ENCODE results near the gene SDR42E1. TPM values are rescaled to one million over a fixed set of nuclear protein-coding genes. Genes with fewer than 3 reads are reported as not detected.

SDR42E1 gene
- total and polyA plus RNA-seq, 2 donors (not counting 3 experiments of a cell fraction or from before 2014, with no cell fraction given): 0.08 TPM; not detected in 1

DNA sequence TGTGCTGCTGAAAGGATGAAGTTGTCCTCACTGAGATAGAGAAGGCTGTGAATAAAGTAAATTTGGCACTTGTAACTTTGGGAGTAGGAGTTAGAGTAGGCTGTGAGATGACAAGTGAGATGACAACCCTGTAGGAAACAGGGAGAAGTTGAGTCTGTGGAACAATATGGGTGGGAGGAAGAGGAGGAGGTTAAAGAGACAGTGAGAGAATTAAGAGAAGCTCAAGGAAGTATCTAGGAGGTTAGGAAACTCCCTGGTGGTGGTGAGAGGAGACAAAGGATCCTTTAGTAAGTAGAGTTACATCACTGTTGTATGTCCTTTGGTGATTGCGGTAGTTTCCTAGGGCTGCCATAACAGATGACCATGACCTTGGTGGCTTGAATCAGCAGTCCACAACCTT, 13.0 kb upstream of the SDR42E1 start:
- no peaks in the 10 kb centered on the region for H3K9me3 ChIP-seq (replicated peaks; ENCODE audit: control insufficient read depth, insufficient read depth, low read length)
- peaks cover 5 to 21% of the 10 kb centered on the region in 2 experiments for H3K27me3 ChIP-seq (ENCODE audit: control insufficient read depth in 2 of 2, insufficient read depth in 2 of 2, low read length in 2 of 2)
- ChIA-PET CTCF (interaction anchor here (1.1 to 1.5 kb wide), 3 partner anchors 9 to 206 kb away, joined by 3 to 4 read pairs (median 4); no protein-coding TSS in a partner anchor), POLR2A (no interaction called here)
- no peaks in the 10 kb centered on the region for H3K36me3 ChIP-seq (ENCODE audit: control insufficient read depth in 2 of 2, extremely low read depth in 1 of 2, insufficient read depth in 2 of 2, low read length in 2 of 2)
- H3K4me3 ChIP-seq (replicated peaks in 1 of 3; ENCODE audit: insufficient read depth in 1 of 3, low read depth in 1 of 3, low read length in 3 of 3): no peak overlapping the region
- no peaks in the 10 kb centered on the region for H4K20me1 ChIP-seq (replicated peaks; ENCODE audit: control insufficient read depth, extremely low read depth, insufficient read depth, low read length)
- no peak for FAIRE-seq
- H3K9ac ChIP-seq (replicated peaks; ENCODE audit: extremely low read depth, insufficient read depth, low read length): no peak overlapping the region
- BruUV-seq (replicated peaks): no TSS peak
- no peaks in the 10 kb centered on the region for H3K4me1 ChIP-seq (ENCODE audit: control insufficient read depth, extremely low read depth, insufficient read depth, low read length)
- no peak for DNase-seq (ENCODE audit: low read depth, low spot score)
- no peak overlapping the region for H3K27ac ChIP-seq (ENCODE audit: insufficient read depth, low read depth, low read length)
- H2AFZ ChIP-seq (ENCODE audit: low read depth, low read length): no peak overlapping the region
- H3K79me2 ChIP-seq (ENCODE audit: control insufficient read depth, insufficient read depth, low read length): no peaks in the 10 kb centered on the region
- dilution Hi-C loops (cut with MboI; ENCODE audit: extremely low pct_ligation_motif_present, low sequenced_read_pairs) (no loop called here), intact Hi-C loops (cut with micrococcal nuclease) (no loop called here)
- H3K9me1 ChIP-seq (replicated peaks; ENCODE audit: control insufficient read depth, extremely low read depth, insufficient read depth, low read length): no peaks in the 10 kb centered on the region
- H3K4me2 ChIP-seq (ENCODE audit: insufficient read depth, low read length): no peak overlapping the region
- TF ChIP-seq POLR2A (IDR thresholded peaks at IDR 0.05; ENCODE audit: low read depth, low read length): no peak
- no peak for TF ChIP-seq EZH2 (IDR thresholded peaks at IDR 0.05; ENCODE audit: borderline replicate concordance, low read depth, low read length, severe bottlenecking)
- TF ChIP-seq, protein P1, sequence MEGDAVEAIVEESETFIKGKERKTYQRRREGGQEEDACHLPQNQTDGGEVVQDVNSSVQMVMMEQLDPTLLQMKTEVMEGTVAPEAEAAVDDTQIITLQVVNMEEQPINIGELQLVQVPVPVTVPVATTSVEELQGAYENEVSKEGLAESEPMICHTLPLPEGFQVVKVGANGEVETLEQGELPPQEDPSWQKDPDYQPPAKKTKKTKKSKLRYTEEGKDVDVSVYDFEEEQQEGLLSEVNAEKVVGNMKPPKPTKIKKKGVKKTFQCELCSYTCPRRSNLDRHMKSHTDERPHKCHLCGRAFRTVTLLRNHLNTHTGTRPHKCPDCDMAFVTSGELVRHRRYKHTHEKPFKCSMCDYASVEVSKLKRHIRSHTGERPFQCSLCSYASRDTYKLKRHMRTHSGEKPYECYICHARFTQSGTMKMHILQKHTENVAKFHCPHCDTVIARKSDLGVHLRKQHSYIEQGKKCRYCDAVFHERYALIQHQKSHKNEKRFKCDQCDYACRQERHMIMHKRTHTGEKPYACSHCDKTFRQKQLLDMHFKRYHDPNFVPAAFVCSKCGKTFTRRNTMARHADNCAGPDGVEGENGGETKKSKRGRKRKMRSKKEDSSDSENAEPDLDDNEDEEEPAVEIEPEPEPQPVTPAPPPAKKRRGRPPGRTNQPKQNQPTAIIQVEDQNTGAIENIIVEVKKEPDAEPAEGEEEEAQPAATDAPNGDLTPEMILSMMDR (IDR thresholded peaks at IDR 0.05; ENCODE audit: extremely low read depth in 1 of 2, insufficient read depth in 1 of 2, low read depth in 1 of 2, low read length in 2 of 2): no peak
- TF ChIP-seq JUN (IDR thresholded peaks at IDR 0.05; ENCODE audit: borderline replicate concordance, insufficient read depth, insufficient read length, low read depth): no peak
- TF ChIP-seq FOS (IDR thresholded peaks at IDR 0.05; ENCODE audit: borderline replicate concordance, insufficient read depth, low read length): no peak
- TF ChIP-seq GATA2 (IDR thresholded peaks at IDR 0.05; ENCODE audit: insufficient read depth, insufficient read length, low read depth, low read length): no peak
- TF ChIP-seq, protein P2, sequence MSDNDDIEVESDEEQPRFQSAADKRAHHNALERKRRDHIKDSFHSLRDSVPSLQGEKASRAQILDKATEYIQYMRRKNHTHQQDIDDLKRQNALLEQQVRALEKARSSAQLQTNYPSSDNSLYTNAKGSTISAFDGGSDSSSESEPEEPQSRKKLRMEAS (IDR thresholded peaks at IDR 0.05; ENCODE audit: insufficient read depth, insufficient read length): no peak
- no peak for TF ChIP-seq POLR2AphosphoS5 (IDR thresholded peaks at IDR 0.05; ENCODE audit: insufficient read depth, low read depth, low read length)
